ENCODE results near the gene SORCS3.

- no peak for TF ChIP-seq CTCF (IDR thresholded peaks at IDR 0.05; ENCODE audit: low read depth, low read length, missing input control)
- TF ChIP-seq, protein P1, sequence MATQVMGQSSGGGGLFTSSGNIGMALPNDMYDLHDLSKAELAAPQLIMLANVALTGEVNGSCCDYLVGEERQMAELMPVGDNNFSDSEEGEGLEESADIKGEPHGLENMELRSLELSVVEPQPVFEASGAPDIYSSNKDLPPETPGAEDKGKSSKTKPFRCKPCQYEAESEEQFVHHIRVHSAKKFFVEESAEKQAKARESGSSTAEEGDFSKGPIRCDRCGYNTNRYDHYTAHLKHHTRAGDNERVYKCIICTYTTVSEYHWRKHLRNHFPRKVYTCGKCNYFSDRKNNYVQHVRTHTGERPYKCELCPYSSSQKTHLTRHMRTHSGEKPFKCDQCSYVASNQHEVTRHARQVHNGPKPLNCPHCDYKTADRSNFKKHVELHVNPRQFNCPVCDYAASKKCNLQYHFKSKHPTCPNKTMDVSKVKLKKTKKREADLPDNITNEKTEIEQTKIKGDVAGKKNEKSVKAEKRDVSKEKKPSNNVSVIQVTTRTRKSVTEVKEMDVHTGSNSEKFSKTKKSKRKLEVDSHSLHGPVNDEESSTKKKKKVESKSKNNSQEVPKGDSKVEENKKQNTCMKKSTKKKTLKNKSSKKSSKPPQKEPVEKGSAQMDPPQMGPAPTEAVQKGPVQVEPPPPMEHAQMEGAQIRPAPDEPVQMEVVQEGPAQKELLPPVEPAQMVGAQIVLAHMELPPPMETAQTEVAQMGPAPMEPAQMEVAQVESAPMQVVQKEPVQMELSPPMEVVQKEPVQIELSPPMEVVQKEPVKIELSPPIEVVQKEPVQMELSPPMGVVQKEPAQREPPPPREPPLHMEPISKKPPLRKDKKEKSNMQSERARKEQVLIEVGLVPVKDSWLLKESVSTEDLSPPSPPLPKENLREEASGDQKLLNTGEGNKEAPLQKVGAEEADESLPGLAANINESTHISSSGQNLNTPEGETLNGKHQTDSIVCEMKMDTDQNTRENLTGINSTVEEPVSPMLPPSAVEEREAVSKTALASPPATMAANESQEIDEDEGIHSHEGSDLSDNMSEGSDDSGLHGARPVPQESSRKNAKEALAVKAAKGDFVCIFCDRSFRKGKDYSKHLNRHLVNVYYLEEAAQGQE (IDR thresholded peaks at IDR 0.05), result no peak
- TF ChIP-seq, protein P2, sequence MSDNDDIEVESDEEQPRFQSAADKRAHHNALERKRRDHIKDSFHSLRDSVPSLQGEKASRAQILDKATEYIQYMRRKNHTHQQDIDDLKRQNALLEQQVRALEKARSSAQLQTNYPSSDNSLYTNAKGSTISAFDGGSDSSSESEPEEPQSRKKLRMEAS (IDR thresholded peaks at IDR 0.05), result no peak
Observed at GRCh38 chr10:105138358-105138757, 497.3 kb downstream of the SORCS3 start.
